Fibroblast of the aortic adventitia (primary cell): ENCODE measurements around the gene C2orf80. TPM values are rescaled to one million over a fixed set of nuclear protein-coding genes. Genes with fewer than 3 reads are reported as not detected.

ENCODE experiments used
- DNase-seq: peaks from one replicate; pipeline ENCODE4 v3.0.0-alpha.2; 2010; ENCODE audit warnings: low read depth
- H3K4me3 ChIP-seq: 2 replicates; pipeline ENCODE4 v1.5.1; 2011; ENCODE audit warnings: low read depth, mild to moderate bottlenecking, control low read depth, low read length, moderate library complexity
- CTCF ChIP-seq: IDR thresholded peaks from 2 replicates; pipeline ENCODE4 v1.5.1; 2011; ENCODE audit warnings: mild to moderate bottlenecking, low read length, control low read depth, inconsistent platforms; ENCODE audit not compliant: insufficient read depth
- total RNA-seq: library from RNA; depleted of rRNA; stranded (reverse); fragments of >200 nt; gene quantifications from 2 replicates; pipeline ENCODE4 v1.2.3, GENCODE V29; 2012; ENCODE audit warnings: low replicate concordance

The C2orf80 gene
- total RNA-seq, 1 donor: not detected

GRCh38 chr2:208148803-208149202 is 41.0 kb downstream of the C2orf80 start:
- H3K4me3 ChIP-seq: no peak overlapping the region
- DNase-seq: no peak
- TF ChIP-seq CTCF: no peak

- TF ChIP-seq CTCF: no peak
- no peak overlapping the region for H3K4me3 ChIP-seq
- no peak for DNase-seq
These were observed 42.1 kb downstream of the C2orf80 start for GRCh38 chr2:208147759-208148158.

GRCh38 chr2:208147008-208147407 is 42.8 kb downstream of the C2orf80 start:
- TF ChIP-seq CTCF: no peak
- H3K4me3 ChIP-seq: no peak overlapping the region
- no peak for DNase-seq

GRCh38 chr2:208146006-208146405 is 43.8 kb downstream of the C2orf80 start, which contains the start of gene CRYGB:
TSS of gene CRYGB (minus strand) at chr2:208146158. CDS start at chr2:208146120, 38 bp downstream.
- no peak within 1 kb of the TSS for H3K4me3 ChIP-seq
- DNase-seq: no peak
- no peak for TF ChIP-seq CTCF

- no peak for TF ChIP-seq CTCF
- H3K4me3 ChIP-seq: no peak overlapping the region
- no peak for DNase-seq
These were observed 46.7 kb downstream of the C2orf80 start for GRCh38 chr2:208142925-208143799.

- H3K4me3 ChIP-seq: no peak overlapping the region
- no peak for TF ChIP-seq CTCF
- DNase-seq: peak; percentile 25
These were observed 47.4 kb downstream of the C2orf80 start for GRCh38 chr2:208142240-208142924.
